HL-60/S4 (cell line): ENCODE measurements around the gene SETD3.

Experiments used
- in situ Hi-C: fragments of 300-500 bp; cut with MboI; formaldehyde crosslinking; loops from 2 replicates; pipeline ENCODE4 v1.14.3; 2022; ENCODE audit warnings: low sequenced_read_pairs

The SETD3 gene

GRCh38 chr14:99479906-99480869, at the start of gene SETD3:
Gene SETD3 (minus strand): TSS chr14:99480859. CDS start chr14:99465805, 15,054 bp downstream.
- in situ Hi-C loops, result no loop called here

GRCh38 chr14:99529899-99530298, 49.2 kb upstream of the SETD3 start:
- in situ Hi-C loops, result loop anchor here (10.0 kb wide), 1 partner anchor 105 kb away; no protein-coding TSS in a partner anchor

GRCh38 chr14:99527427-99528076, 46.9 kb upstream of the SETD3 start:
- in situ Hi-C loops, result loop anchor here (10.0 kb wide), 1 partner anchor 107 kb away; no protein-coding TSS in a partner anchor

- in situ Hi-C loops, result loop anchor here (10.0 kb wide), 1 partner anchor 108 kb away; no protein-coding TSS in a partner anchor
Measured at GRCh38 chr14:99527026-99527425, 46.4 kb upstream of the SETD3 start.

- in situ Hi-C loops, result loop anchor here (10.0 kb wide), 1 partner anchor 109 kb away; no protein-coding TSS in a partner anchor
Measured at GRCh38 chr14:99525699-99526080, 45.0 kb upstream of the SETD3 start.

- in situ Hi-C loops, result loop anchor here (10.0 kb wide), 1 partner anchor 110 kb away; no protein-coding TSS in a partner anchor
Measured at GRCh38 chr14:99524804-99525698, 44.4 kb upstream of the SETD3 start.

GRCh38 chr14:99524091-99524661, 43.5 kb upstream of the SETD3 start:
- in situ Hi-C loops, result loop anchor here (10.0 kb wide), 1 partner anchor 111 kb away; no protein-coding TSS in a partner anchor

GRCh38 chr14:99523704-99524055, 43.0 kb upstream of the SETD3 start:
- in situ Hi-C loops, result loop anchor here (10.0 kb wide), 1 partner anchor 111 kb away; no protein-coding TSS in a partner anchor

GRCh38 chr14:99522934-99523703, 42.5 kb upstream of the SETD3 start:
- in situ Hi-C loops, result loop anchor here (10.0 kb wide), 1 partner anchor 112 kb away; no protein-coding TSS in a partner anchor

GRCh38 chr14:99522457-99522891, 41.8 kb upstream of the SETD3 start:
- in situ Hi-C loops, result loop anchor here (10.0 kb wide), 1 partner anchor 112 kb away; no protein-coding TSS in a partner anchor

- in situ Hi-C loops, result loop anchor here (10.0 kb wide), 1 partner anchor 113 kb away; no protein-coding TSS in a partner anchor
Measured at GRCh38 chr14:99522025-99522401, 41.4 kb upstream of the SETD3 start.

- in situ Hi-C loops, result loop anchor here (10.0 kb wide), 1 partner anchor 113 kb away; no protein-coding TSS in a partner anchor
Measured at GRCh38 chr14:99521176-99522024, 40.7 kb upstream of the SETD3 start.

- in situ Hi-C loops, result loop anchor here (10.0 kb wide), 1 partner anchor 114 kb away; no protein-coding TSS in a partner anchor
Measured at GRCh38 chr14:99520571-99521081, 40.0 kb upstream of the SETD3 start.

GRCh38 chr14:99519931-99520421, 39.3 kb upstream of the SETD3 start:
- in situ Hi-C loops, result loop anchor here (10.0 kb wide), 1 partner anchor 115 kb away; no protein-coding TSS in a partner anchor

- in situ Hi-C loops, result no loop called here
Measured at GRCh38 chr14:99519347-99519881, 38.8 kb upstream of the SETD3 start.

GRCh38 chr14:99518441-99519346, 38.0 kb upstream of the SETD3 start:
- in situ Hi-C loops, result no loop called here
